Stimulated activated CD4-positive, alpha-beta T cell treated with anti-CD3 and anti-CD28 coated beads, Interleukin-15, amount 100 ng/mL, for 48 hours (primary cell): Measurements from ENCODE around the gene PKNOX2.
A peak's percentile ranks its signal among the peaks of the same experiment; 100 is the strongest.

Experiments
- DNase-seq, 2 donors: peaks; one replicate each; pipeline ENCODE4 v3.0.0-alpha.2; 2020; ENCODE audit warnings: low read depth in 2 of 2

Gene PKNOX2

DNA sequence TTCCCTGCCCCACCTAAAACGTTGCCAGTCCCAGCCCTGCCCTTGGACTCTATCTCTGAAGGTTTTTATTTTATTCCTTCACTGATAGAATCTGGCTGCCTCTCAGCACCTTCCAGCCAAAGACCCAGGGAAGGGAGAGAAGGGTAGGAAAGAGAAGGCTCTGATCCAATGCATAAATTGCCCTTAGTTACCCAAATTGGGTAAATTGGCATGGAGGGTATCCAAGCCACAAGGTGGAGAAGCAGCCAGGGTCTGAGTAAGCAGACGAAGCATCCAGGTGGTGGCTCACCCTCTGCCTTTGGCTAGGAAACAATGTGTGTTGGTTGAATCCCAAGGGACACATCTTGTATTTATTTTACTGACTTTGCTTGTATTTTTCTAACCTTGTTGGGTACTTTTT lies 242.5 kb downstream of the PKNOX2 start:
- no peak for DNase-seq

DNA sequence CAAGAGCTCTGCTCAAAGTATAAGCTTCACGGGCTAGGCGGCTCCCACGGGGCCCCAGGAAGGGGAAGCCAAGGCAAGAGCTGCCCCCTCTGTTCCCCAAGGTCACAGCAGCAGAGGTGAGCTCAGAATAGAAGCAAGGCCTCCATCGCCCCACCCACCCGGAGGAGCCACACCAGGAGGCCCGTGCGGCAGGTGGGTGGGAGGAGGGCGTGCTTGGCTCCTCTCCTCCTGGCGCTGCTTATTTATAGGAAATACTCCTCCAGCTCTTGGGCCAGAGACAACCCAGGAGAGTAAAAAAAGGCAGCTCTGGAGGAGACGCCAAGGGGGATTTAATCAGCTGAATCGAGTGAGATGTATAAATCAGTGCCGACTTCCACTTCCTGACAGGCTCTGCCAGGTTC lies 243.8 kb downstream of the PKNOX2 start:
- DNase-seq: no peak

GRCh38 chr11:125410091-125410490 lies 245.5 kb downstream of the PKNOX2 start:
- no peak for DNase-seq

GRCh38 chr11:125412177-125412496 lies 247.6 kb downstream of the PKNOX2 start:
- DNase-seq: no peak

- DNase-seq: no peak
These were observed 248.0 kb downstream of the PKNOX2 start for GRCh38 chr11:125412509-125412908.

DNA sequence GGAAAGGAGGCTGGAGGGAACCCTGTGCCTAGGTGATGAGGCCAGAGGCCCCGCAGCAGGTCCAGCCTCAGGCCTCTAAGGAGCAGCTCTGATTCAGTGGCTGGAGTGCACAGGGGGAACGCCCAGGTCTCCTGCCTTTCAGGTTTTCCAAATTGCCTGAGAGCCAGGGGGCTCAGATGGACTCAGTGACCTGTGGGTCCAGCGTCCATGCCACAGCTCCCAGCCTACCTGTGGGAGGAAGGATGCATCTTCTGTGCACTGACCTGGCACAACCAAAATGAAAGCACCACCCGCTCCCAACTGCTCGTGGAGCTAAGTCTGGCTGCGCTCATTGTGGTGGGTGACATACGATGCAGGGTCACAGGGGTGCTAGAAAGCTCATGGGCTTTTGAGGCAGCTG lies 248.7 kb downstream of the PKNOX2 start:
- DNase-seq: no peak

- DNase-seq: no peak
These were observed 249.6 kb downstream of the PKNOX2 start for GRCh38 chr11:125414121-125414520.

GRCh38 chr11:125416981-125417935 lies 252.7 kb downstream of the PKNOX2 start:
- no peak for DNase-seq

DNA sequence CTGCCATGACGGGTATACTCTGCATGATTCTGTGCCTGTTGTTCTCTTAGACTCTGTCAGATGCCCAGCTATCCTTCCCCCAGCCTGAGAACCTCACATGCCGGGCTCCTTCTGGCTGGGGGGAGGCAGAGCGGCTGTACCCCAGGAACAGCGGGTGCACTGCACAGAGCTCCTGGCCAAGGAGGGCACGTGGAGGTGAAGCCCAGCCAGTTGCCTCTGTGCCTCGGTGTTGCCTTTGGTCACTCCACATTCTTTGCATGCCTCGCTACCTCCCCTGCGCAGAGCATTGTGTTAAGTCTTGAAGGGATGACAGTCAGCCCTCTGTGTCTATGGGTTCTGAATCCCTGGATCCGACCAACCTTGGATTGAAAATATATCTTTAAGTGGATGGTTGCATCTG lies 253.8 kb downstream of the PKNOX2 start:
- no peak for DNase-seq

DNA sequence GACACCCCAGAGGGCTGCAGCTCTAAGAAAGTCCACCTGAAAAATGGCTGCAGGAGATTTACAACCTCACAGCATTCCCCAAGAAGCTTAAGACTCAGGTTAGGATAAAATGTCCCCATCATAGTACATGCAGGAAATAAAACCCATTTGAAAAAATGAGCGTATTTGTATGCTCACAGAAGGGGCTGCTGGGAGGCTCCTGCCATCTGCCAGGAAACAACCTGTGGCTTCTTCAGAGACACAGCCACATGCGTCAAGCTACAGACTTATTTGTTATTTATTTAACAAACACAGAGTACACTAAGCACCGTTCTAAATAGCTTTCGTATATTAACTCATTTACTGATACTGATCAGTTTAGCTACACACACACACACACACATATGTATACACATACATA lies 258.1 kb downstream of the PKNOX2 start:
- DNase-seq: no peak

GRCh38 chr11:125423247-125423849 lies 258.8 kb downstream of the PKNOX2 start:
- no peak for DNase-seq

- DNase-seq: no peak
These were observed 261.1 kb downstream of the PKNOX2 start for GRCh38 chr11:125425601-125426000.

- DNase-seq: no peak
These were observed 262.4 kb downstream of the PKNOX2 start for GRCh38 chr11:125426818-125427528.

- no peak for DNase-seq
These were observed 264.1 kb downstream of the PKNOX2 start for GRCh38 chr11:125428486-125429173.

GRCh38 chr11:125429174-125429707 lies 264.7 kb downstream of the PKNOX2 start:
- DNase-seq: peak in 1 of 2 donors; percentile 44

DNA sequence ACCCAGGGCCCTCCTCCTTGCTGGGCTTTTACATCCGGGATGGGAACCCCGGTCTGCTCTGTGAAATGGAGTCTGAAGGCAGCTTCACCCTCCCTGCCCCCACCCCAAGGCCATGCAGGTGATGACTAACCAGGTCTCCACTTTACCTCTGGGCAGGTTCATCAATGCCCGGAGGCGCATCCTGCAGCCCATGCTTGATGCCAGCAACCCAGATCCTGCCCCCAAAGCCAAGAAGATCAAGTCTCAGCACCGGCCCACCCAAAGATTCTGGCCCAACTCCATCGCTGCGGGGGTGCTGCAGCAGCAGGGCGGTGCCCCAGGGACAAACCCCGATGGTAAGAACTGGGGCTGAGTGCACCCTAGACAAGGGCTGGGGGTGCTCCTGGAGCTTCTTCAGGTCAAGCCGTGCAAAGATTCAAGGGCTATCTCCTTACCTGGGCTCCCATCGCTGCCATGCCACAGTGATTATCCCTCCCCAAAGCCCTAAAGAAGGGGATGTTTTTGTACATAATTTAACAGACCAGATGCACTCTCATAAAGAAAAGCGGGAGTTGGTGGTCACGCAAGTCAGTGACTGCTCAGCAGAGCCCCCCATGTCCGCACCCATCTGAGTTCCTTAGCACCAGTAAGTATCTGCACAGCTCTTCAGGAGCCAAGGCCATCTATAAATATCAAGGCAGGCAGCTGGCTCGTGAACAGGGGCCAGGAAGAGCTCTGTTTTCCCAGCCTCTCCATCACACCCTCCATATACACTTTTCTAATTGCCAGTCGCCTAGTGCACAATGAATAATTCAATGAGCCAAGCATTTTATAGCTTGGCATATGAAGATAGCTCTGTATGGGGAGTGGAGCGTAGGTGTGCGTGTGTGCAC lies 265.5 kb downstream of the PKNOX2 start:
- no peak for DNase-seq

GRCh38 chr11:125431009-125431408 lies 266.5 kb downstream of the PKNOX2 start:
- no peak for DNase-seq

DNA sequence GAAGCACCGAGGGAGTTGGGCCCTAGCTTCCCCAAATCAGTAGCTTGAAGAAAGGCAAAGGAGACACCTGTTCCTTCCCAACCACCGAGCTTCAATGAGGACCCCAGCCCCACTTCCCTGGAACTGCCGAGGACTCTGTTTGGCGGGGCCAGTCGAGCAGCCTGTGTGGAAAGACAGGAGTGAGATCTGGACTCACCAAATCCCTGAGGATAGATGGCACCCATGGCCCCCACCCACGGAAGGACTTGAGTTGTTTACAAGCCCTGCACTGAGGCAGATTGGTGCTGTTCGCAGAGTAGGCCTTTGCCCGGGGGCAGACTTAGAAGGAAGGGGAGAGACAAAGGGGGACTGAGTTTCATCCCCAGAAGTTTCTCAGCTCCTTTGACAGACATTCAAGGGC lies 266.9 kb downstream of the PKNOX2 start:
- DNase-seq: no peak

DNA sequence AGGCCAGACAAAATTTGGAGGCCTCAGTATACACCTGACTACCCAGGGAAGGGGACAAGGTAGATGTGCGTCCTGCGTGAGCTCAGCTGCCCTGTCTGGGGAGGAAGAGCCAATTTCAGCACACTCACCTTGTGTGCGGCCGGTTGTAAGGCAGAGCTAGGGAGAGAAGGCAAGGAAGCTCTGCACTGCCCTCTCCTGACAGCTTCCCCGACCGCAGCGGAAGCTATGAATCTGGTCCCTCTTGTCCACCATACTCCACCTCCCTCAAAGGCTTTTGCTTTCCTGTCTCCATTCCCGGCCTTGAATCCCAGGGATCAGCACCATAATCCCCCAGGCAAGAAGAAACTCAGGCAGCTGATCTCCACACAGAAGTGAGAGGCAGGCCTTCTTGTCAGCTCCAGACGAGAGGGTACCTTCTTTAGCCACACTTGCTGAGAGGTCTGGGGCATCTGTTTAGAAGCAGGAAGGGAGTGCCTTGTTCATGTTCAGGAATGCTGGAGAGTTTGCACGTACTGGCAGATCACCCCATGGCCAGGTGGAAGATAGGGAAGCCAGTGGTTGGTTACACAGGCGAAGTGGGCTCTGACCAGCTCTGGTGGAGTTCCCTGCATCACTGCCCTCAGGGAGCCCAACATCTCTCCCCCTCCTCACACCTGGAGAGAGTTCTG lies 269.0 kb downstream of the PKNOX2 start:
- DNase-seq: peak in 1 of 2 donors; percentile 4
